K562 (cell line): Measurements from ENCODE around the gene CDR2L. TPM values are rescaled to one million over a fixed set of nuclear protein-coding genes. Genes with fewer than 3 reads are reported as not detected.

Experiments used
- CEBPZ ChIP-seq: fragments of 150-350 bp; IDR thresholded peaks from 2 replicates; pipeline ENCODE4 v1.6.1; 2014; ENCODE audit warnings: low read depth, mild to moderate bottlenecking, low read length, borderline replicate concordance
- DEAF1 ChIP-seq: fragments of 450-650 bp; formaldehyde crosslinking; IDR thresholded peaks from 2 replicates; pipeline ENCODE4 v1.4.0; 2020; ENCODE audit warnings: mild to moderate bottlenecking, moderate library complexity
- GABPA ChIP-seq: fragments of 200-800 bp; sonication (Bioruptor generic); conservative IDR thresholded peaks from 2 replicates; pipeline ENCODE4 v1.6.1; 2016; ENCODE audit warnings: low read depth, missing genetic modification characterization, missing compliant biosample characterization
- HNRNPLL ChIP-seq: fragments of 200-400 bp; formaldehyde crosslinking; IDR thresholded peaks from 2 replicates; pipeline ENCODE4 v1.6.1; 2017; ENCODE audit warnings: low read length, low read depth, mild to moderate bottlenecking; ENCODE audit not compliant: poor library complexity, severe bottlenecking
- KLF16 ChIP-seq: IDR thresholded peaks from 2 replicates; pipeline ENCODE4 v1.6.1; 2016; ENCODE audit warnings: antibody characterized with exemption
- MYC ChIP-seq, 2 experiments: fragments of 250-450 bp in 1 of 2; sonication (Bioruptor Pico) in 1 of 2; IDR thresholded peaks; 2 replicates each; pipeline versions ENCODE4 v1.5.1 to v1.6.1; 2012 to 2021; ENCODE audit warnings: low read depth in 2 of 2, borderline replicate concordance in 1 of 2, improper control_type of control experiment in 1 of 2, low read length in 1 of 2, mild to moderate bottlenecking in 1 of 2, moderate library complexity in 1 of 2
- RAD21 ChIP-seq, 2 experiments: fragments of 250-450 bp in 1 of 2; fragments of 450-650 bp in 1 of 2; sonication (Bioruptor Pico) in 1 of 2; formaldehyde crosslinking in 1 of 2; IDR thresholded peaks in 1 of 2; conservative IDR thresholded peaks in 1 of 2; 2 replicates each; pipeline versions ENCODE4 v1.4.0 to v1.8.0; 2020 to 2022; ENCODE audit warnings: mild to moderate bottlenecking in 2 of 2, moderate library complexity in 1 of 2
- REST ChIP-seq, 2 experiments: fragments of 450-650 bp; formaldehyde crosslinking in 1 of 2; IDR thresholded peaks; 2 replicates each; pipeline versions ENCODE4 v1.4.0 to v1.6.1; 2014 to 2020; ENCODE audit warnings: mild to moderate bottlenecking in 2 of 2, borderline replicate concordance in 1 of 2, low read depth in 1 of 2
- SMAD3 ChIP-seq: fragments of 450-650 bp; formaldehyde crosslinking; conservative IDR thresholded peaks from 2 replicates; pipeline ENCODE4 v1.4.0; 2020; ENCODE audit warnings: mild to moderate bottlenecking
- STAG1 ChIP-seq: sonication (generic); formaldehyde crosslinking; IDR thresholded peaks from 2 replicates; pipeline ENCODE4 v1.5.0; 2020; ENCODE audit warnings: missing genetic modification reagents, borderline replicate concordance
- ZNF431 ChIP-seq: sonication (generic); formaldehyde crosslinking; IDR thresholded peaks from 2 replicates; pipeline ENCODE4 v1.8.0; 2022; ENCODE audit warnings: mild to moderate bottlenecking, missing genetic modification reagents
- ZNF77 ChIP-seq: fragments of 250-450 bp; sonication (Bioruptor Pico); IDR thresholded peaks from 2 replicates; pipeline ENCODE4 v1.5.0; 2020
- polyA plus RNA-seq, 8 experiments: library from polyadenylated mRNA; depleted of rRNA in 4 of 8; stranded (reverse) in 5 of 8; unstranded in 3 of 8; fragments of >200 nt; fragmentation: Nextera tagmentation in 2 of 8; fragmentation: Illumina TruSeq in 1 of 8; extraction: Ambion mirVana in 2 of 8; extraction: Trizol in 1 of 8; gene quantifications; 2 replicates each; pipeline versions ENCODE4 v1.2.1 to v1.2.3, GENCODE V29; 2011 to 2014; ENCODE audit warnings: inconsistent platforms in 1 of 8, missing spikeins in 1 of 8
- total RNA-seq, 7 experiments: library from RNA; depleted of rRNA in 6 of 7; stranded (reverse); fragments of >200 nt in 6 of 7; fragmentation: Illumina TruSeq in 2 of 7; extraction: Trizol in 2 of 7; gene quantifications; 2 replicates each; pipeline versions ENCODE4 v1.2.1 to v1.2.3, GENCODE V29; 2011 to 2021; ENCODE audit warnings: low replicate concordance in 1 of 7

CDR2L gene
- total and polyA plus RNA-seq, 9 of the 15 experiments (the other 6 are each of a cell fraction or from before 2014, with no cell fraction given) = 2.7 to 16.0 (median 7.3) TPM

- TF ChIP-seq REST (IDR thresholded peaks at IDR 0.05; ENCODE audit: borderline replicate concordance) (peak; percentile 94), REST (CRISPR knock-in tag; IDR thresholded peaks at IDR 0.05; ENCODE audit: low read depth) (no peak), STAG1 (CRISPR knock-in tag) (peak; percentile 89), DEAF1 (CRISPR knock-in tag) (peak; percentile 88), ZNF77 (no peak), HNRNPLL (no peak), CEBPZ (no peak), KLF16 (no peak), MYC (IDR thresholded peaks at IDR 0.05; ENCODE audit: low read depth, low read length) (0 out of 2 replicates have a peak, but pooled peaks have one; percentile 38), MYC (CRISPR knock-in tag; IDR thresholded peaks at IDR 0.05; ENCODE audit: borderline replicate concordance, low read depth) (no peak), RAD21 (CRISPR knock-in tag; conservative IDR thresholded peaks at IDR 0.05 in 1 of 2, IDR thresholded peaks at IDR 0.05 in 1 of 2) (peak; percentile 95 to 99), GABPA (no peak), ZNF431 (no peak), SMAD3 (no peak)
Observed at GRCh38 chr17:74957935-74958740, 29.3 kb upstream of the CDR2L start (continued).
